NCI-H69 (cell line): ENCODE results near the gene GSDME.

Experiments used
- DNase-seq: peaks from one replicate; lab custom pipeline; 2025; lab: John Stamatoyannopoulos, UW

Gene GSDME

GRCh38 chr7:24769851-24770250 lies 12.6 kb upstream of the GSDME start:
- no peak for DNase-seq

GRCh38 chr7:24769014-24769830 lies 12.0 kb upstream of the GSDME start:
- DNase-seq: no peak

GRCh38 chr7:24767878-24768569 lies 10.8 kb upstream of the GSDME start:
- DNase-seq: no peak

- DNase-seq: no peak
These were observed 7.9 kb upstream of the GSDME start for GRCh38 chr7:24764972-24765744.

GRCh38 chr7:24764011-24764410 lies 6.7 kb upstream of the GSDME start:
- no peak for DNase-seq

GRCh38 chr7:24763303-24763901 lies 6.1 kb upstream of the GSDME start:
- no peak for DNase-seq

- DNase-seq: no peak
These were observed 5.5 kb upstream of the GSDME start for GRCh38 chr7:24762771-24763170.

GRCh38 chr7:24760968-24761367 lies 3.7 kb upstream of the GSDME start:
- DNase-seq: no peak

- DNase-seq: peak; percentile 32
These were observed 515 bp downstream of the GSDME start for GRCh38 chr7:24756545-24757352.

GRCh38 chr7:24755541-24756407 lies 1.5 kb downstream of the GSDME start:
- DNase-seq: no peak

GRCh38 chr7:24754906-24755506 lies 2.3 kb downstream of the GSDME start:
- DNase-seq: no peak

- DNase-seq: no peak
These were observed 5.0 kb downstream of the GSDME start for GRCh38 chr7:24752073-24752800.

- no peak for DNase-seq
These were observed 5.8 kb downstream of the GSDME start for GRCh38 chr7:24751484-24751883.

GRCh38 chr7:24750441-24751055 lies 6.7 kb downstream of the GSDME start:
- no peak for DNase-seq

GRCh38 chr7:24748521-24748920 lies 8.7 kb downstream of the GSDME start:
- no peak for DNase-seq

- DNase-seq: no peak
These were observed 11.9 kb downstream of the GSDME start for GRCh38 chr7:24745355-24745754.

- DNase-seq: no peak
These were observed 13.8 kb downstream of the GSDME start for GRCh38 chr7:24743471-24743870.

GRCh38 chr7:24742506-24743162 lies 14.6 kb downstream of the GSDME start:
- DNase-seq: no peak
